Measurements from ENCODE around the gene CDK4. TPM values are rescaled to one million over a fixed set of nuclear protein-coding genes. Genes with fewer than 3 reads are reported as not detected.

The CDK4 gene
- total RNA-seq, 1 donor from 2014 or later: 193 TPM

GRCh38 chr12:57744777-57745484 lies 7.2 kb downstream of the CDK4 start, which contains the start of gene TSPAN31:
TSS of gene TSPAN31 (plus strand) at chr12:57745039. CDS start at chr12:57745155, 116 bp downstream.
- Mint-ChIP-seq H3K27me3 (peaks cover 35% of the 10 kb centered on the region), H3K4me3 (peak within 1 kb of the TSS; percentile 96), H3K27ac (peak within 1 kb of the TSS; percentile 97), H3K36me3 (peaks cover 20% of the 10 kb centered on the region), H3K9me3 (no peaks in the 10 kb centered on the region), H3K4me1 (ENCODE audit: unreplicated experiment) (peaks cover 18% of the 10 kb centered on the region)
- peak; percentile 92 for DNase-seq (ENCODE audit: extremely low spot score, unreplicated experiment)
- TF ChIP-seq CTCF (conservative IDR thresholded peaks at IDR 0.05): no peak

GRCh38 chr12:57744194-57744776 lies 7.8 kb downstream of the CDK4 start:
- Mint-ChIP-seq H3K9me3 (no peaks in the 10 kb centered on the region), H3K27ac (peak overlapping the region; percentile 97), H3K4me3 (peak overlapping the region; percentile 96), H3K27me3 (peaks cover 41% of the 10 kb centered on the region), H3K4me1 (ENCODE audit: unreplicated experiment) (peaks cover 19% of the 10 kb centered on the region), H3K36me3 (peaks cover 20% of the 10 kb centered on the region)
- DNase-seq (ENCODE audit: extremely low spot score, unreplicated experiment): no peak
- no peak for TF ChIP-seq CTCF (conservative IDR thresholded peaks at IDR 0.05)

GRCh38 chr12:57743769-57744168 lies 8.3 kb downstream of the CDK4 start:
- no peaks in the 10 kb centered on the region for H3K9me3 Mint-ChIP-seq
- H3K27ac Mint-ChIP-seq: peak overlapping the region; percentile 97
- peaks cover 24% of the 10 kb centered on the region for H3K4me1 Mint-ChIP-seq (ENCODE audit: unreplicated experiment)
- no peak for TF ChIP-seq CTCF (conservative IDR thresholded peaks at IDR 0.05)
- H3K36me3 Mint-ChIP-seq: peaks cover 16% of the 10 kb centered on the region
- no peak for DNase-seq (ENCODE audit: extremely low spot score, unreplicated experiment)
- H3K27me3 Mint-ChIP-seq: peaks cover 47% of the 10 kb centered on the region
- peak overlapping the region; percentile 96 for H3K4me3 Mint-ChIP-seq

- no peak overlapping the region for H3K27ac Mint-ChIP-seq
- peaks cover 24% of the 10 kb centered on the region for H3K4me1 Mint-ChIP-seq (ENCODE audit: unreplicated experiment)
- H3K27me3 Mint-ChIP-seq: peaks cover 48% of the 10 kb centered on the region
- no peaks in the 10 kb centered on the region for H3K9me3 Mint-ChIP-seq
- no peak overlapping the region for H3K4me3 Mint-ChIP-seq
- peaks cover 8% of the 10 kb centered on the region for H3K36me3 Mint-ChIP-seq
- DNase-seq (ENCODE audit: extremely low spot score, unreplicated experiment): no peak
- no peak for TF ChIP-seq CTCF (conservative IDR thresholded peaks at IDR 0.05)
Measured at GRCh38 chr12:57741844-57742738, 10.0 kb downstream of the CDK4 start.

GRCh38 chr12:57741413-57741789 lies 10.7 kb downstream of the CDK4 start:
- Mint-ChIP-seq H3K27ac (no peak overlapping the region), H3K36me3 (peaks cover 7% of the 10 kb centered on the region), H3K4me1 (ENCODE audit: unreplicated experiment) (peaks cover 30% of the 10 kb centered on the region), H3K4me3 (no peak overlapping the region), H3K9me3 (no peaks in the 10 kb centered on the region), H3K27me3 (peaks cover 55% of the 10 kb centered on the region)
- no peak for TF ChIP-seq CTCF (conservative IDR thresholded peaks at IDR 0.05)
- no peak for DNase-seq (ENCODE audit: extremely low spot score, unreplicated experiment)
